Mucosa of stomach (tissue), 1 donor: ENCODE measurements around the gene TTC23L.
"Not testable (repeated sequence)": the region's sequence is repeated elsewhere in the genome, so short reads cannot be mapped to it uniquely, and the experiment has no call there.

Experiments used
- H3K27me3 ChIP-seq: one replicate; pipeline ENCODE4 v1.7.0; 2013; ENCODE audit warnings: mild to moderate bottlenecking, low read length; ENCODE audit not compliant: control insufficient read depth, insufficient read depth
- H3K36me3 ChIP-seq: one replicate; pipeline ENCODE4 v1.7.0; 2013; ENCODE audit warnings: low read length; ENCODE audit not compliant: control insufficient read depth, insufficient read depth
- H3K4me1 ChIP-seq: one replicate; pipeline ENCODE4 v1.7.0; 2013; ENCODE audit warnings: mild to moderate bottlenecking, low read length; ENCODE audit not compliant: control insufficient read depth, insufficient read depth
- H3K4me3 ChIP-seq: one replicate; pipeline ENCODE4 v1.7.0; 2013; ENCODE audit warnings: low read length
- H3K9ac ChIP-seq: one replicate; pipeline ENCODE4 v1.7.0; 2013; ENCODE audit warnings: mild to moderate bottlenecking, low read length, moderate library complexity
- H3K9me3 ChIP-seq: one replicate; pipeline ENCODE4 v1.7.0; 2013; ENCODE audit warnings: mild to moderate bottlenecking, low read length, moderate library complexity; ENCODE audit not compliant: control insufficient read depth
- donor health status: Pancreatic carcinoma.

TTC23L gene

DNA sequence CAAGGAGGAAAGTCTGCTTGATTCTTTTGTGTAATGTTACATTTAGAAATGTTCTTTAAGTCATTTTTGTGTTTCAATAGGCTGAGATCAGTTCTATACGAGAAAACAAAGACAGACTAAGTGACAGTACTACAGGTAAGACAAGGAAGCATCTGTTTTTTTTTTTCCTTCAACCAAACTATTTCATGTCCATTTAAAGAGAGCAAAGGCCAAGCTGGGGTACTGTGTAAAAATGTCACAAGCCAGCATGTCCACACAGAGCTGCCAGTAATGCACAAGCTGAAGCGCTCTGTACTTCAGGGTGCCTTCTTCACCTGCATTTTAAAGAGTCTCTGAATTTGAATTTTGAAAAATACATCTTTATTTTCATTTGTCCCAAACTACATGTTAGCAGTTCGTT lies 20.2 kb upstream of the TTC23L start:
- Histone ChIP-seq H3K4me1 (no peaks in the 10 kb centered on the region), H3K36me3 (no peaks in the 10 kb centered on the region), H3K9me3 (no peaks in the 10 kb centered on the region), H3K9ac (no peak overlapping the region), H3K27me3 (no peaks in the 10 kb centered on the region), H3K4me3 (no peak overlapping the region)

DNA sequence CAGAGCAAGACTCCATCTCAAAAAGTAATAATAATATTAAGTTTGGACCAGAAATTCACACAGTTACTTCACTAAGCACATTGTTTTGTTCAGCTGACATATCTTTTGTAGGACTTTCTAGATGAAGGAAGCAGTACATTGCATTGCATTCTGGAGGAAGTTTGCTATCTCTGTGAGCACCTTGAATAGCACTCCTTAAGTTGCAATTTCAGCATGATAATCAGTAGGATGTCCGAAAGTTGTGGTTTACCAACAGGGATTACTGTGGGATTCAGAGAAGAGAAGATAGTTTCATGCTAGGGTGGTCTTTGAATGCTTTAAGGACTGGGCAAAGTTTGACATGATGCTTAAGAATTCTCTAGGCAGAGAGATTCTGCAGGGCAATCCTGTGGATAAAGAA lies 18.4 kb upstream of the TTC23L start:
- H3K36me3 ChIP-seq, result no peaks in the 10 kb centered on the region
- H3K9me3 ChIP-seq, result no peaks in the 10 kb centered on the region
- H3K4me1 ChIP-seq, result no peaks in the 10 kb centered on the region
- no peak overlapping the region for H3K9ac ChIP-seq
- H3K27me3 ChIP-seq, result no peaks in the 10 kb centered on the region
- H3K4me3 ChIP-seq, result no peak overlapping the region

DNA sequence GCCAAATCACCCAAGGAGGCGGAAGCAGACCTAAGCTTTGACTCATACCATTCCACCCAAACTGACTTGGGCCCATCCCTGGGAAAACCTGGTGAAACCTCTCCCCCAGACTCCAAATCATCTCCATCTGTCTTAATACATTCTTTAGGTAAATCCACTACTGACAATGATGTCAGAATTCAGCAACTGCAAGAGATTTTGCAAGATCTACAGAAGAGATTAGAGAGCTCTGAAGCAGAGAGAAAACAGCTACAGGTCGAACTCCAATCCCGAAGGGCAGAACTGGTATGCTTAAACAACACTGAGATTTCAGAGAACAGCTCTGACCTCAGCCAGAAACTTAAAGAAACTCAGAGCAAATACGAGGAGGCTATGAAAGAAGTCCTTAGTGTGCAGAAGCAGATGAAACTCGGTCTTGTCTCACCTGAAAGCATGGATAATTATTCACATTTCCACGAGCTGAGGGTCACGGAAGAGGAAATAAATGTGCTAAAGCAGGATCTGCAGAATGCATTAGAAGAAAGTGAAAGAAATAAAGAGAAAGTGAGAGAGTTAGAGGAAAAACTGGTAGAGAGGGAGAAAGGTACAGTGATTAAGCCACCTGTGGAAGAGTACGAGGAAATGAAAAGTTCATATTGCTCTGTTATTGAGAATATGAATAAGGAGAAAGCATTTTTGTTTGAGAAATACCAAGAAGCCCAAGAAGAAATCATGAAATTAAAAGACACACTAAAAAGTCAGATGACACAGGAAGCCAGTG lies 15.8 kb upstream of the TTC23L start:
- Histone ChIP-seq H3K27me3 (no peaks in the 10 kb centered on the region), H3K9me3 (no peaks in the 10 kb centered on the region), H3K36me3 (no peaks in the 10 kb centered on the region), H3K4me1 (no peaks in the 10 kb centered on the region), H3K9ac (no peak overlapping the region), H3K4me3 (no peak overlapping the region)

DNA sequence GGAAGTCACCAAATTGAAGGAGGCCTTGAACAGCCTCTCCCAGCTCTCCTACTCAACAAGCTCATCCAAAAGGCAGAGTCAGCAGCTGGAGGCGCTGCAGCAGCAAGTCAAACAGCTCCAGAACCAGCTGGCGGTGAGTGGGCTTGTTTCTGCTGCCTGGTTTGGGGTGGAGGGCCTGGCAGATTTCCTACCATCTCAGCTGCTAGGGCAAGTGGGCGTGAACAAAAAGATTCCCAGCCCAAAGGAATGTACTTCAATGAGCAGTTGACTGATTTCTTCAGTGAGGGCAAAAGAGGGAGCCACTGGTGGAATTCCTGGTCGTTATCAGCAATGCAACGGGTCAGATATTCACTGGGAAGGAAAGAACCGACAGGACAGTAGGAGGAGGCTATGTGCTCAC lies 12.6 kb upstream of the TTC23L start:
- Histone ChIP-seq H3K4me1 (no peaks in the 10 kb centered on the region), H3K9ac (no peak overlapping the region), H3K4me3 (no peak overlapping the region), H3K9me3 (no peaks in the 10 kb centered on the region), H3K36me3 (no peaks in the 10 kb centered on the region), H3K27me3 (no peaks in the 10 kb centered on the region)

DNA sequence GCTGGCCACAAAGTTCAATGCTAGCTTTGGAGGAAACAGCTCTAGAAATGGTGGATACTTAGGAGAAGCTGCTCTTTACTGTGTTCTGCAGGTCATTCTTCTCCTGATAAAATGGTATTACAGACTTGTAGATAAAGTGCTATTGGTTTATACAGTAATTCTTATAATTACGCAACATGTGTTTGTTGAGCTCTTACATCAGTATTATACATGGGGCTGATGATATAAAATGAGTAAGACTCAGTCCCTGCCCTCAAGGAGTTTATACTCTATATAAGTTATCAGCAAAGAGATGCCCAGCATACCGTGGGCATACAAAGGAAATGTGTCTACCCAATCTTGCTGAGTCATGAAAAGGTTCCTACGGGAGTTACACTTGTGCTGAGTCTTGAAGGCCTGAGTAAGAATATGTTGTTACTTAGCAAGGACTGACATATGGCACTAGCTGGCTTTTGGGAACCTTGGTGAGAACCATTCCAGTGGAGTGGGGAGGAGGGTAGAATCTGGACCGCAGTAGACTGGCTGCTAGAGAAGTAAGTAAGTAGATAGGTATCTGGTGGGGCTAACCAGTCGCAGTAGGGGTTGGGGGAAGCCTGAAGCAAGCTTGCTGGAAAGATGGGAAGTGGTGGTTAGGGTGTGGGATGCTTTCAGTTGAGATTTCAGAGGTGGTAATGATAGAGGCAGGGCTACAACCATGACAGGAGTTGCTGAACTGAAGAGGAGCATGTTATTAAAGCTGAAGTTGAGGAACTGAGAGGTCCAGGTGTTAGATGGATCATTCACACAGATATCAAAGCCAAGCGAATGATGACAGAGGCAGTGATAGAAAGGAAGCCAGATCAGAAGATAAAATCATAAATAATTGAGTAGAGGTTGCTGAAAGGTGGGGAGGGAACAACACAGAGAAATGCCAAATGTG lies 11.1 kb upstream of the TTC23L start:
- Histone ChIP-seq H3K27me3 (no peaks in the 10 kb centered on the region), H3K9me3 (no peaks in the 10 kb centered on the region), H3K4me1 (no peaks in the 10 kb centered on the region), H3K36me3 (no peaks in the 10 kb centered on the region), H3K9ac (no peak overlapping the region), H3K4me3 (no peak overlapping the region)

DNA sequence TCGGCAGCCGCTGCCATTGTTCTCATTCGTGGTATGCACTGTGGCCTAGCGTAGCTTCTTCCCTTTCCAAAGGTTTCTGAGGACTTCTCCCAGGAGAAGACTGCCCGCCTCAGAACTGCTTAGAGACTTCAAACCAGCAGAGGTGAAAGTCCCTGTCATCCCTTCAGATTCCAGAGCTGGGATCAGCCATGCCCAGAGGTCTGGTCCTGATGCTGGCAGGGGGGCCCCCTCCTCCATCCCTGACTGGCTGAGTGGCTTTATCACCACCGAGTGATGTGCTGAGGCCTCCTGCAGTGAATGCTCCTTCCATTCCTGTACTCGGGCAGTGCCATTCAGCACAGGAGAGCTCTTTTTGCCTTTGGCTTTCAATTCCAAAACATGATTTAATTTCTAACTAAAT lies 8.1 kb upstream of the TTC23L start:
- H3K27me3 ChIP-seq, H3K4me1 ChIP-seq, H3K9ac ChIP-seq, H3K36me3 ChIP-seq, H3K4me3 ChIP-seq, H3K9me3 ChIP-seq: not testable (repeated sequence)

DNA sequence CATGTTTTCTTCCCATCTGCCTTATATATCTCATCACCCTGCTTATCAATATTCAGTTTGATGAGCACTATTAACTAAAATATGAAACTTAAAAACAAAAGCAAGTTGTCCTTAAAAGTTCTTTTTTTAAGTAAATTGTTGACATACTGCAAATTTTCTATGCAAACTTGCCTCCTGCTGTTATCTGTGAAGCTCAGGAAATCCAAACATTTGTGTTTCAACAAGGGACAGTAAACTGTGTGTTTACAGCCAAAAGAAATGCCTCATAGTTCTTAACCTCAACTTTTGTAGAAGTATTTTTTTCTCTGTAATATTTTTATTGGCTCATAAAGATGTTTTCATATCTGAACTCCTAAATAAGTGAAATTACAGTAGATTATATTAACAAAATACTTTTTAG lies 7.7 kb upstream of the TTC23L start:
- no peak overlapping the region for H3K4me3 ChIP-seq
- H3K9ac ChIP-seq, result no peak overlapping the region
- H3K36me3 ChIP-seq, result no peaks in the 10 kb centered on the region
- no peaks in the 10 kb centered on the region for H3K27me3 ChIP-seq
- no peaks in the 10 kb centered on the region for H3K9me3 ChIP-seq
- no peaks in the 10 kb centered on the region for H3K4me1 ChIP-seq

DNA sequence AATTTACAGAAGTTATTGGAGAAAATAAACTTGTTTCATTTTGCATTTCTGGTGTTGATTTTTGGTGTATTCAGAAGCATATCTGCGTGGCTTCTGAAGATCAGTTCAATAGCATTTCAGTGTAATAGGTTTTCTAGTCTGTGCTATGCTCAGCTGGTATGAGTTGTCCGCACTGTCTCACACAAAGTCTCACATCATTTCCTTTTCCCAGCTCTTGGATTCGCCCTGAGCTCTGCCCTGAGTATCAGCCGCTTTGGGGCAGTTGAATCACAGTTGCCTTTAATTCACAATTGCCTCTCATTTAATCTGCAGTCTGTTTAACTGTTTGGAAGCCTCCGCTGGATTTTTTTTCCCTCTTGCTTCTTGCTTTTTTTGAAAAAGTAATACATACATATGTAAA lies 6.4 kb upstream of the TTC23L start:
- Histone ChIP-seq H3K4me1 (no peaks in the 10 kb centered on the region), H3K9ac (no peak overlapping the region), H3K9me3 (no peaks in the 10 kb centered on the region), H3K4me3 (no peak overlapping the region), H3K36me3 (no peaks in the 10 kb centered on the region), H3K27me3 (no peaks in the 10 kb centered on the region)

DNA sequence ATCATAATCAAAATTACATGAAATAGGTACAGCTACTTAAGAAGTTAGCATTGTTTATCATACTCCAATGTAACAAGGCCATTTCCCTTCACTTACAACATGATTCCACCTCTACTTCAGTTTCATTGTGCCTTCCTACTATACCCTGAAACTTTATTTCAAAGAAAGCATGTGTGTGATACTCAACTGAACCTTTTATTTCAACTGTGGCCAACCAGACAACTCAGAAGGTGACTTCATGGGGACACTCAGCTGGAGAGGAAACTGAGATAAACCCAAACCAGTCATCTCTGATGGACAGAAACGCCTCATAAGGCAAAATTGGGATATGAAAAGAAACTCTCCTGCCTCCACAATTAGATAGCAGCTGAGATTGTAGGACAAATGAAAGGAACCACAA lies 5.9 kb upstream of the TTC23L start:
- no peaks in the 10 kb centered on the region for H3K27me3 ChIP-seq
- H3K36me3 ChIP-seq, result no peaks in the 10 kb centered on the region
- H3K4me1 ChIP-seq, result peaks cover under 1% of the 10 kb centered on the region
- H3K4me3 ChIP-seq, result no peak overlapping the region
- H3K9me3 ChIP-seq, result no peaks in the 10 kb centered on the region
- H3K9ac ChIP-seq, result no peak overlapping the region

DNA sequence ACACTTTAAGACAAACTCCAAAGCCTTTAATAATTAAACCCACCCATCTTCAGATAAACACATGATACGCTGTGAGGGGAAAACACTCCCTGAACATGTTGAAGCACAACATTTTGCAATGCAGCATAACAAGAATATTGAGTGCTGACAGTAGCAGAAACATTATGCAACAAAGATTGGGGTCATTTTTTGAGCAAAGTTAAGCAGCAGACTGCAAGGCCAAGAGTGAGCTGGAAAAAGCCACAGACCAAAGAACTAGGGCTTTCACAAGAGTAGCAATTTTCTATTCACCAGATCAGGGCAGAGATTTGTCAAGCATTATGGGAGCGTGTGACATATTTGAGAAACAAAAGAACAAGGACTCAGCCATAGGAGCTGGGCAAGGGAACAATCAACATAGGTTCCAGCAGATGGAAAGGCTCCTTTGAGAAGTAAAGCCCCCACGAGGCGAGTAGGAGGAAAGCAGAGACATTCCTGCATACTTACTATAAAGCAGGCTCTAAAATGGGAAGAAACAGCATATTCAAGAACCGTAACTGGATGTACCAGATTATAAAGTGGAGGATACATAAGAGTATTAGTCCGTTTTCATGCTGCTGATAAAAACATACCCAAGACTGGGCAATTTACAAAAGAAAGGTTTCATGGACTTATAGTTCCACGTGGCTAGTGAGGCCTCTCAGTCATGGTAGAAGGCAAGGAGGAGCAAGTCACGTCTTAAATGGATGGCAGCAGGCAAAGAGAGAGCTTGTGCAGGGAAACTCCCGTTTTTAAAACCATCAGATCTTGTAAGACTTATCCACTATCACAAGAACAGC lies 4.8 kb upstream of the TTC23L start:
- Histone ChIP-seq H3K36me3 (no peaks in the 10 kb centered on the region), H3K9me3 (no peaks in the 10 kb centered on the region), H3K9ac (no peak overlapping the region), H3K4me3 (no peak overlapping the region), H3K27me3 (no peaks in the 10 kb centered on the region), H3K4me1 (peaks cover 7% of the 10 kb centered on the region)

DNA sequence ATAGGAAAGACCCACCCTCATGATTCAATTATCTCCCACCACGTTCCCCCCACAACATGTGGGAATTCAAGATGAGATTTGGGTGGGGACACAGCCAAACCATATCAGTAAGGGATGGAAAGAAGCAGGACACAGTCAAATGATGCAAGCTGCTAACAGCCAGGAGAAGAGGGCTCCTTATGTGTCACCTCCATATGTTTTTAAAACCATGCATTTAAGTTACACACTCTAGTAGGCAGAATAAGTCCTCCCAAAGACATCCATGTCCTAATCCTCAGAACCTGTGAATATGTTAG lies 4.2 kb upstream of the TTC23L start:
- Histone ChIP-seq H3K4me3 (no peak overlapping the region), H3K4me1 (peaks cover 7% of the 10 kb centered on the region), H3K27me3 (no peaks in the 10 kb centered on the region), H3K9ac (no peak overlapping the region), H3K9me3 (no peaks in the 10 kb centered on the region), H3K36me3 (no peaks in the 10 kb centered on the region)

DNA sequence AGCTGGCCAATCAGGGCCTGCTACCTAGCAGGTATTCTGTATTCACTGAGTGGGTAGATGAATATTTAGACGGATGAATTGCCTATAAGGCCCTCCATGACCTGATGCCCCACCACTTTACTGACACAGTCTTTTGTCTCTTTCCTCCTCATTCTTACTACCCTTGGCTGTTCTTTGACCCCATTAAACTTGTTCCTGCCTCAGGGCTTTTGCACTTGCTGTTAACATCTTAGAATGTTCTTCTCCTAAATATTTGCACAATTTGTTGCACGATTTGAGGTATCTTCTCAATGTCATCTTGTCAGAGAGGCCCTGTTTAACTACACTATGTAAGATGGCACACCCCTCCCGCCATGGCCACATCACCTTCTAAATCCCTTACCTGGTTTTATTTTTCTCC lies 3.3 kb upstream of the TTC23L start:
- Histone ChIP-seq H3K27me3 (no peaks in the 10 kb centered on the region), H3K9me3 (no peaks in the 10 kb centered on the region), H3K4me1 (peaks cover 7% of the 10 kb centered on the region), H3K36me3 (no peaks in the 10 kb centered on the region), H3K9ac (no peak overlapping the region), H3K4me3 (no peak overlapping the region)
